ENCODE measurements around the gene ZBTB2.
A peak's percentile ranks its signal among the peaks of the same experiment; 100 is the strongest.
"Not testable (repeated sequence)": the region's sequence is repeated elsewhere in the genome, so short reads cannot be mapped to it uniquely, and the experiment has no call there.

The ZBTB2 gene

GRCh38 chr6:151349651-151350270, 41.6 kb downstream of the ZBTB2 start:
- no peak for DNase-seq
- no peak for TF ChIP-seq GATA1 (IDR thresholded peaks at IDR 0.05; ENCODE audit: low read depth, low read length)
- TF ChIP-seq POLR2A (IDR thresholded peaks at IDR 0.05; ENCODE audit: low read length) = no peak

- not testable (repeated sequence) for DNase-seq
Observed at GRCh38 chr6:151342750-151343149, 48.6 kb downstream of the ZBTB2 start.

DNA sequence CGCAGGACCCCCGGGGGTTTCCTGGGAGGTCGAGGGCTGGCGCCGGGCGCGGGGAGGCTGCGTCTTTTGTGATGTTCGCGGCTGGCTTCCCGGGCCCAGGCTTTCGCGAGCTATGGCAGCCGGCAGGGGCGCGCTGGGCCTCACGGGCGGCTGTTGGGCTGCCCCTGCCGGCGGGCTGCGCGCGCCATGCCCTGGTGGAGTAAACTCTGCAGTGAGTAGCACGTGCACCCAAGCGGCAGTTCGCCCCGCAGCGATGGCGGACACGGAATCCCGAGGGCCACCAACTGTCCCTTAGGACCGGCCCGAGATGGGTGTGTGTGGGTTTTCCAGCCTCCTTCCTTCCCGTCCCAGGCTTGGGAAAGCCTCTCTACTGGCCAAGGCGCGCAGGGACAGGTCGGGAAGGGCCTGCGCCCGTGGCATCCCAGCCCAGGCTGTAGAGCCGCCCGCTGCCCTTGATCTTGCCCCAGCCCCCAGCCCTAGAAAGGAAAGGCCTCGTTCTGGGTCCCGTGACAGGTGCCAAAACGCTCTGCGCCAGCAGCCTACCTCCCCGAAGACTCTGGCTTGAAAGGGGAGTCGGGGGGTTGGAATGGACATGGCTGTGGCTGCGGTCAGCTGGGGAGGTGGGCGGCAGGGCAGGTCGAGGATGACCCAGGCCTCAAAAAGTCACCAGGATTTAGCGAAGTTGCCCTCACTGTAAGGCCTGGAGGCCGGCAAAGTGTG, 49.7 kb downstream of the ZBTB2 start:
- no peak for TF ChIP-seq GATA1 (IDR thresholded peaks at IDR 0.05; ENCODE audit: low read depth, low read length)
- TF ChIP-seq POLR2A (IDR thresholded peaks at IDR 0.05; ENCODE audit: low read length) = no peak
- DNase-seq = no peak

DNA sequence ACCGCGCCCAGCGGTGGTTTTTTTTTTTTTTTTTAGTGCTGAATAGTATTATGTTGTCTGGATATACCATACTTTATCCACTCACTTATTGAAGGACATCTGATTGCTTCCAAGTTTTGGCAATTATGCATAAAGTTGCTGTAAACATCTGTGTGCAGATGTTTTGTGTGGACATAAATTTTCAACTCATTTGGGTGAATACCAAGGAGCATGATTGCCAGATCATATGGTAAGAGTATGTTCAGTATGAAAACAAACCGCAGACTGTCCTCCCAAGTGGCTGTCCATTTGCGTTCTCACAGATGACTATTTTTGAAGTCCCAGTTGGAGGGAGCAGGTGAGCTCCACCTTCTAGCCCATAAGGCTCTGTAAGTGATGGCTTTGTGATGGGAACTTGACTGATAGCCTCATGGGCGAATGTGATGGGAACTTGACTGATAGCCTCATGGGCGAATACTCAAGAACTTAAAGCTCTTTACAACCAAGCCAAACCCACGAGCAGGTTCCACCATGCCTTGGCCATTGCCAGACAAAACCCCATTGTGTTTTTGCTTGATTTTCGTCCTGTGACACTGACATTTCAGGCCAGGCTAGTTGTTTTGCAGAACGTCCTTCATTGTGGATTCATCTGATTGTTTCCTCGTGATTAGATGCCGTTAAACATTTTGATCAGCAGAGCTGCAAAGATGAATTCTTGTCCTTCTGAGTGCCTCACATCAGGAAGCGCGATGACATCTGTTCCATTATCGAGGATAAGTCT, 51.0 kb downstream of the ZBTB2 start:
- TF ChIP-seq GATA1 (IDR thresholded peaks at IDR 0.05; ENCODE audit: low read depth, low read length) (no peak), POLR2A (IDR thresholded peaks at IDR 0.05; ENCODE audit: low read length) (no peak)
- DNase-seq = no peak

GRCh38 chr6:151339369-151339768, 52.0 kb downstream of the ZBTB2 start:
- no peak for TF ChIP-seq GATA1 (IDR thresholded peaks at IDR 0.05; ENCODE audit: low read depth, low read length)
- no peak for TF ChIP-seq POLR2A (IDR thresholded peaks at IDR 0.05; ENCODE audit: low read length)

GRCh38 chr6:151338651-151339200, 52.6 kb downstream of the ZBTB2 start:
- no peak for DNase-seq
- TF ChIP-seq GATA1 (IDR thresholded peaks at IDR 0.05; ENCODE audit: low read depth, low read length) (no peak), POLR2A (IDR thresholded peaks at IDR 0.05; ENCODE audit: low read length) (no peak)

More at GRCh38 chr6:151339369-151339768, 52.0 kb downstream of the ZBTB2 start:
- no peak for DNase-seq

DNA sequence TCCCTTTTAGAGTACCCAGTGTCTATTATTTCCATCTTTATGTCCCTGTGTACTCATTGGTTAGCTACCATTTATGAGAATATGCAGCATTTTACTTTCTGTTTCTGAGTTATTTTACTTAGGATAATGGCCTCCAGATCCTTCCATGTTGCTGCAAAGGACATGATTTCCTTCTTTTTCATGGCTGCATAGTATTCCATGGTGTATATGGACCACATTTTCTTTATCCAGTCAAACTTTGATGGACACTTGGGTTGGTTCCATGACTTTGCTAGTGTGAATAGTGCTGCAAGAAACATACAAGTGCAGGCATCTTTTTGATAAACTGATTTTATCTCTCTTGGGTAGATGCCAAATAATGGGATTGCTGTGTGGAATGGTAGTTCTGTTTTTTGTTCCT, 55.4 kb downstream of the ZBTB2 start:
- TF ChIP-seq POLR2A (IDR thresholded peaks at IDR 0.05; ENCODE audit: low read length) = no peak
- TF ChIP-seq GATA1 (IDR thresholded peaks at IDR 0.05; ENCODE audit: low read depth, low read length) = no peak
- no peak for DNase-seq

DNA sequence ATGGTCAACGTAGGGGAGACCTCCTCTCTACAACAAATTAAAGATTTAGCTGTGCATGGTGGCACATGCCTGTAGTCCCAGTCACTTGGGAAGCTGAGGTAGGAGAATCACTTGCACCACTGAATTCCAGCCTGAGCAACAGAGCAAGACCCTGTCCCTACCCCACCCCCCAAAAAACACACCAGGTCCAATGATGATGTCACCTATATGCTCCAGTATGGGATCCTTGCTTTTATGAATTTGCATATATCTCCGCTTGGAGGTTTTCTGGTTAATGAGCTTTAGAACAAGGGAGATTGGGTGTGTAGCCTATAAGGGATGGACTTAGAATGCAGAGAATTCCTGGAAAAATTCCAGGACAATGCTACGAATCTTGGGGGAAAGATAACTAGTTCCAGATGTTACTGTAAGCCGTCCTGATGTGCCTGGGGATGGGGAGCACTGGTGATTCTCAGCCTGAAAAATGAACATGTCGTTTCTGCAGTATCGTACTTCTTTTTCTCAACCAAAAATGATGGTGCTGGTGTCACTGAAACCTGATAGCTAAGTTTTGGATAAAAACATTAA, 61.1 kb downstream of the ZBTB2 start:
- no peak for DNase-seq
- TF ChIP-seq GATA1 (IDR thresholded peaks at IDR 0.05; ENCODE audit: low read depth, low read length) (no peak), POLR2A (IDR thresholded peaks at IDR 0.05; ENCODE audit: low read length) (no peak)

- DNase-seq = no peak
- no peak for TF ChIP-seq GATA1 (IDR thresholded peaks at IDR 0.05; ENCODE audit: low read depth, low read length)
- TF ChIP-seq POLR2A (IDR thresholded peaks at IDR 0.05; ENCODE audit: low read length) = no peak
Observed at GRCh38 chr6:151327101-151327500, 64.3 kb downstream of the ZBTB2 start.

DNA sequence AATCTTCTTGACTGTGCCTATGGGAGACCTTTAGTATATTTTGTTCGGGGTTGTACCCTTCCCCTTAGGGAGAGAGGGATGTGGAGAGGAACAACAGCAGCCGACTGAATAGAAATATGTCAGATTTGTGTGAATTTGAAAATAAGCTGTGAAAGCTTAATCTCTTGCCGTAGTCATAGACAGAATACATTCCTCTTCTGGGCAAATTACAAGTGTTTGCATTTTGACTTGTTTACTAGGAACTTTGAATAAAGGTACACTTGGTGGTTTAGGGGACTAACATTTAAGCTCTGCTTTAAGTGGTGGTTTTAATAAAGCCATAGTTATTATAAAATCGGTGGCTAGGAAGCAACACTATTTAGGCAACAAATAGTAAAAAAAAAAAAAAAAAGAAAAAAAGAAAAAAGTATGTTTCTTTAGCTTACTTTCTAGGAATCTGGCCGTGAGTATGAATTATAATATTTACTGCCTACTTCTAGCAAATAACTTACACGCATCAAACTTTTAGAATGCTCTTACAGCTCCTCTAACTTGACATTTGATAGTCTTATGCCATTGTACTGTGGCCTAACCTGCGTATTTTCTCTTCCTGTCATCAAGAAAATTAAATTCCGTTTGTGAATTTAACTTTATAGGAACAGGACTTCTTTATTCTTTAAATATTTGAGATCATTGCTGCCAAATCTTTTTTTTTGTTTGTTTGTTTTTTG, 65.1 kb downstream of the ZBTB2 start:
- DNase-seq = no peak
- no peak for TF ChIP-seq POLR2A (IDR thresholded peaks at IDR 0.05; ENCODE audit: low read length)
- TF ChIP-seq GATA1 (IDR thresholded peaks at IDR 0.05; ENCODE audit: low read depth, low read length) = no peak

DNA sequence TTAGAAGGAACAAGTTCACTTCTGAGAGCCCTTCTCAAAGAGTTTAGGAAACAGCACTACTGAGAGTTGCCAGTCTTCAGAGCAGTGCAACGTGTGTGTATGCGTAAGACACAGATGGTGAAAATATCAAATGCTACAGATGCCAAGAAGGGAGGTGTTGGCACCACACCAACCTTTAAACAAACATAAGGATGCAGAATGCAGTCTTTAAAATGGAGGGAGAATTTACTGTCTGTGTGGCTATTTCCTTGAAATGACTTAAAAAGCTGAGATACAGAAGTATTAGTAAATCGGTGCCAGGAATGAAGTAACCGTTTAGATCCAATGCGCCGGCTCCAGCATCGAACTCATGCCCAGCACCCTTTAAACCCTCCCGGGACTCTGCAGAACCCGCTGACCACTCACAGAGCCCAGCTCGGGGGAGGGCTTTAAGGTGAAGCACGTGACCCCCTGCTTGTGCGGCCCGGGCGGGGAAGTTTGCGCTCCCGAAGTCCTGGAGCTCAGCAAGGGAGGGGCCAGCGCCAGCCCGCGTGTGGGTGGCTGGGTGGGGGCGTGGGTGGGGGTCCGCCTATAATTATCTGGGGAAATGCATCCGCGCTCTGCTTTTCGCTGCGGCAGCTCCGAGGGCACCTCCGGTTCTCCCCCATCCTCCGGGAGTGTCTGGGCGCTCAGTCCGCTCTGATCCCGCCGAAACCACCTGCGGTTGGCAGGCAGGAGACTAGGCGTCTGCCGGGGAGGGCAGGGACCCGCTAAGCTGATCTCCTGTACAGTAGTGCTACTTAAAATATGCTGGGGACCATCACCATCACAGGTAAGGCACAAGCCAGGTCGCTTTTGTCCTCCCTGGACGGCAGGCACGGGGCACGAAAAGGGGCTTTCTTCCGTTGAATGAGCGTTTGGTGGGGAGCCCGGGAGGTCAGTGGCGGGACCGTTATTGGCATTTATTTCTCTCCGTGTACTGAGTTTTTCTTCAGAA, 66.0 kb downstream of the ZBTB2 start:
- TF ChIP-seq GATA1 (IDR thresholded peaks at IDR 0.05; ENCODE audit: low read depth, low read length) (no peak), POLR2A (IDR thresholded peaks at IDR 0.05; ENCODE audit: low read length) (no peak)
- DNase-seq = peak; percentile 8 to 15

GRCh38 chr6:151324488-151324825, 66.9 kb downstream of the ZBTB2 start:
- no peak for TF ChIP-seq POLR2A (IDR thresholded peaks at IDR 0.05; ENCODE audit: low read length)
- TF ChIP-seq GATA1 (IDR thresholded peaks at IDR 0.05; ENCODE audit: low read depth, low read length) = no peak
- no peak for DNase-seq
